Mesenchymal stem cell (in vitro differentiated cells and primary cell): ENCODE data around the gene METTL2A. TPM values are rescaled to one million over a fixed set of nuclear protein-coding genes. Genes with fewer than 3 reads are reported as not detected.
"Not testable (repeated sequence)": the region's sequence is repeated elsewhere in the genome, so short reads cannot be mapped to it uniquely, and the experiment has no call there.

Source experiments
- DNase-seq: peaks from one replicate; pipeline ENCODE4 v3.0.0-alpha.2; 2013
- H2AFZ ChIP-seq: one replicate; pipeline ENCODE4 v1.6.1; 2013; ENCODE audit warnings: low read depth, mild to moderate bottlenecking, control low read depth, inconsistent platforms, low read length, moderate library complexity
- H2AK5ac ChIP-seq: 2 replicates; pipeline ENCODE4 v1.6.1; 2013; ENCODE audit warnings: low read length, moderate library complexity, mild to moderate bottlenecking, inconsistent platforms; ENCODE audit not compliant: severe bottlenecking
- H2BK120ac ChIP-seq: one replicate; pipeline ENCODE4 v1.6.1; 2013; ENCODE audit warnings: low read depth, mild to moderate bottlenecking, inconsistent platforms, low read length, moderate library complexity
- H2BK12ac ChIP-seq, 2 experiments: one replicate each; pipeline ENCODE4 v1.6.1; 2013; ENCODE audit warnings: inconsistent platforms in 2 of 2, low read length in 2 of 2, mild to moderate bottlenecking in 2 of 2, moderate library complexity in 2 of 2, control low read depth in 1 of 2
- H2BK15ac ChIP-seq: one replicate; pipeline ENCODE4 v1.6.1; 2013; ENCODE audit warnings: mild to moderate bottlenecking, low read depth, inconsistent platforms; ENCODE audit not compliant: poor library complexity, severe bottlenecking
- H2BK5ac ChIP-seq: 2 replicates; pipeline ENCODE4 v1.6.1; 2013; ENCODE audit warnings: low read depth, mild to moderate bottlenecking, low read length, control low read depth, inconsistent platforms; ENCODE audit not compliant: poor library complexity, severe bottlenecking
- H3K14ac ChIP-seq, 2 experiments: one replicate each; pipeline ENCODE4 v1.6.1; 2013; ENCODE audit warnings: inconsistent platforms in 2 of 2, low read length in 2 of 2, control low read depth in 1 of 2, mild to moderate bottlenecking in 1 of 2, moderate library complexity in 1 of 2
- H3K18ac ChIP-seq, 2 experiments: one replicate each; pipeline ENCODE4 v1.6.1; 2013; ENCODE audit warnings: inconsistent platforms in 2 of 2, low read length in 2 of 2, control low read depth in 1 of 2, low read depth in 1 of 2, mild to moderate bottlenecking in 1 of 2
- H3K23ac ChIP-seq, 2 experiments: one replicate each; pipeline ENCODE4 v1.6.1; 2013; ENCODE audit warnings: inconsistent platforms in 2 of 2, low read length in 2 of 2, mild to moderate bottlenecking in 2 of 2, moderate library complexity in 2 of 2, control low read depth in 1 of 2
- H3K27ac ChIP-seq: 2 replicates; pipeline ENCODE4 v1.5.1; 2013; ENCODE audit warnings: mild to moderate bottlenecking, moderate library complexity, low read length, control low read depth, inconsistent platforms; ENCODE audit not compliant: poor library complexity, severe bottlenecking
- H3K27me3 ChIP-seq, 2 experiments: 2 replicates each; pipeline versions ENCODE4 v1.6.1 to v1.7.0; 2013; ENCODE audit warnings: low read length in 2 of 2, mild to moderate bottlenecking in 2 of 2, moderate library complexity in 2 of 2, control low read depth in 1 of 2, inconsistent platforms in 1 of 2; ENCODE audit not compliant: control insufficient read depth in 1 of 2, insufficient read depth in 1 of 2
- H3K36me3 ChIP-seq, 2 experiments: 2 replicates each; pipeline versions ENCODE4 v1.6.1 to v1.7.0; 2013; ENCODE audit warnings: low read length in 2 of 2, control low read depth in 1 of 2, inconsistent platforms in 1 of 2, low read depth in 1 of 2, mild to moderate bottlenecking in 1 of 2; ENCODE audit not compliant: insufficient read depth in 2 of 2, control insufficient read depth in 1 of 2
- H3K4ac ChIP-seq, 2 experiments: one replicate each; pipeline ENCODE4 v1.6.1; 2013; ENCODE audit warnings: inconsistent platforms in 2 of 2, low read length in 2 of 2, mild to moderate bottlenecking in 2 of 2, moderate library complexity in 2 of 2, control low read depth in 1 of 2, low read depth in 1 of 2
- H3K4me1 ChIP-seq: 2 replicates; pipeline ENCODE4 v1.6.1; 2013; ENCODE audit warnings: low read depth, low read length, control low read depth; ENCODE audit not compliant: control insufficient read depth, insufficient read depth
- H3K4me2 ChIP-seq: 2 replicates; pipeline ENCODE4 v1.6.1; 2013; ENCODE audit warnings: low read length, mild to moderate bottlenecking, inconsistent platforms; ENCODE audit not compliant: poor library complexity, severe bottlenecking
- H3K4me3 ChIP-seq, 2 experiments: 2 replicates each; pipeline versions ENCODE4 v1.5.1 to v1.7.0; 2013; ENCODE audit warnings: low read length in 2 of 2, mild to moderate bottlenecking in 2 of 2, control low read depth in 1 of 2, low read depth in 1 of 2; ENCODE audit not compliant: insufficient read depth in 1 of 2
- H3K79me1 ChIP-seq: replicated peaks from 2 replicates; pipeline ENCODE4 v1.6.1; 2013; ENCODE audit warnings: mild to moderate bottlenecking, control low read depth, low read length, inconsistent platforms; ENCODE audit not compliant: poor library complexity, severe bottlenecking
- H3K9ac ChIP-seq: 2 replicates; pipeline ENCODE4 v1.7.0; 2013; ENCODE audit warnings: mild to moderate bottlenecking, low read length, moderate library complexity
- H3K9me3 ChIP-seq: 2 replicates; pipeline ENCODE4 v1.7.0; 2013; ENCODE audit warnings: mild to moderate bottlenecking, low read length; ENCODE audit not compliant: control insufficient read depth
- H4K8ac ChIP-seq: one replicate; pipeline ENCODE4 v1.6.1; 2013; ENCODE audit warnings: inconsistent platforms, mild to moderate bottlenecking, low read length, moderate library complexity
- H4K91ac ChIP-seq: one replicate; pipeline ENCODE4 v1.6.1; 2013; ENCODE audit warnings: mild to moderate bottlenecking, low read length, inconsistent platforms
- WGBS: methylation state at CpG from one replicate; pipeline ENCODE4 v1.1.7; 2013; ENCODE audit warnings: mixed read lengths; 5-methylcytosine and 5-hydroxymethylcytosine counted together
- polyA plus RNA-seq, 2 experiments: library from polyadenylated mRNA; stranded (reverse); fragments of 200-250 nt; gene quantifications; one replicate each; pipeline ENCODE4 v1.2.3, GENCODE V29; 2013

Gene METTL2A
- 12.4 TPM for polyA plus RNA-seq (2013, experiment 1 of 2)
- 13.1 TPM for polyA plus RNA-seq (2013, experiment 2 of 2)

GRCh38 chr17:62423647-62424461 is at the start of gene METTL2A:
Gene METTL2A, plus strand, starts transcription at chr17:62423897. Its CDS starts 6 bp downstream, at chr17:62423903.
- not testable (repeated sequence) for H3K79me1 ChIP-seq, H3K4me1 ChIP-seq, H3K23ac ChIP-seq, H2BK5ac ChIP-seq, H2BK15ac ChIP-seq, H2BK12ac ChIP-seq, H4K91ac ChIP-seq, H2AK5ac ChIP-seq, H3K9me3 ChIP-seq, H2BK120ac ChIP-seq, H3K27me3 ChIP-seq
- H2AFZ ChIP-seq: peak within 1 kb of the TSS; percentile 54
- peak; percentile 87 for DNase-seq
- H3K14ac ChIP-seq: peak within 1 kb of the TSS in 1 of 2 experiments; percentile 12
- under 1% methylated on average over 58 of the region's 58 CpGs for WGBS
- H3K36me3 ChIP-seq: peaks cover 3 to 16% of the 10 kb centered on the region in 2 experiments
- H3K4ac ChIP-seq: peak within 1 kb of the TSS in 1 of 2 experiments; percentile 32
- peak within 1 kb of the TSS; percentile 81 to 90 for H3K4me3 ChIP-seq
- H3K18ac ChIP-seq: peak within 1 kb of the TSS; percentile 16 to 33
- H3K27ac ChIP-seq: peak within 1 kb of the TSS; percentile 57
- peak within 1 kb of the TSS; percentile 86 for H3K9ac ChIP-seq
- H3K4me2 ChIP-seq: peak within 1 kb of the TSS; percentile 86
- H4K8ac ChIP-seq: peak within 1 kb of the TSS; percentile 90

GRCh38 chr17:62380253-62380652 is 43.4 kb upstream of the METTL2A start, which contains the start of gene EFCAB3:
Gene EFCAB3, plus strand, starts transcription at chr17:62380553. Its CDS starts 2,427 bp downstream, at chr17:62382980.
- H2BK120ac ChIP-seq: no peak within 1 kb of the TSS
- DNase-seq: no peak
- peaks cover 14 to 30% of the 10 kb centered on the region in 2 experiments for H3K27me3 ChIP-seq
- H2BK15ac ChIP-seq: no peak within 1 kb of the TSS
- H4K91ac ChIP-seq: no peak within 1 kb of the TSS
- no peaks in the 10 kb centered on the region for H3K9me3 ChIP-seq
- no peak within 1 kb of the TSS for H2AK5ac ChIP-seq
- H4K8ac ChIP-seq: no peak within 1 kb of the TSS
- H3K9ac ChIP-seq: no peak within 1 kb of the TSS
- no peaks in the 10 kb centered on the region for H3K79me1 ChIP-seq
- no peak within 1 kb of the TSS for H3K18ac ChIP-seq
- H3K14ac ChIP-seq: no peak within 1 kb of the TSS
- no peak within 1 kb of the TSS for H3K23ac ChIP-seq
- H2AFZ ChIP-seq: no peak within 1 kb of the TSS
- H3K27ac ChIP-seq: no peak within 1 kb of the TSS
- H3K36me3 ChIP-seq: no peaks in the 10 kb centered on the region
- no peak within 1 kb of the TSS for H2BK5ac ChIP-seq
- H3K4ac ChIP-seq: no peak within 1 kb of the TSS
- no peaks in the 10 kb centered on the region for H3K4me1 ChIP-seq
- 79% methylated on average over 2 of the region's 3 CpGs for WGBS
- no peak within 1 kb of the TSS for H3K4me3 ChIP-seq
- H3K4me2 ChIP-seq: no peak within 1 kb of the TSS
- no peak within 1 kb of the TSS for H2BK12ac ChIP-seq

GRCh38 chr17:62381561-62381960 is 42.1 kb upstream of the METTL2A start:
- Histone ChIP-seq H3K4me1 (no peaks in the 10 kb centered on the region), H3K14ac (no peak overlapping the region), H2AK5ac (no peak overlapping the region), H3K9ac (no peak overlapping the region), H3K23ac (no peak overlapping the region), H2BK12ac (no peak overlapping the region), H3K27ac (no peak overlapping the region), H2BK15ac (no peak overlapping the region), H3K79me1 (no peaks in the 10 kb centered on the region), H4K8ac (no peak overlapping the region), H4K91ac (no peak overlapping the region), H2BK5ac (no peak overlapping the region), H3K4ac (no peak overlapping the region), H2AFZ (no peak overlapping the region), H3K9me3 (no peaks in the 10 kb centered on the region), H3K27me3 (peaks cover 14 to 25% of the 10 kb centered on the region in 2 experiments), H3K4me3 (no peak overlapping the region), H3K4me2 (no peak overlapping the region), H3K18ac (no peak overlapping the region), H2BK120ac (no peak overlapping the region), H3K36me3 (no peaks in the 10 kb centered on the region)
- DNase-seq: no peak
- WGBS: 89% methylated on average over 18 of the region's 18 CpGs

DNA sequence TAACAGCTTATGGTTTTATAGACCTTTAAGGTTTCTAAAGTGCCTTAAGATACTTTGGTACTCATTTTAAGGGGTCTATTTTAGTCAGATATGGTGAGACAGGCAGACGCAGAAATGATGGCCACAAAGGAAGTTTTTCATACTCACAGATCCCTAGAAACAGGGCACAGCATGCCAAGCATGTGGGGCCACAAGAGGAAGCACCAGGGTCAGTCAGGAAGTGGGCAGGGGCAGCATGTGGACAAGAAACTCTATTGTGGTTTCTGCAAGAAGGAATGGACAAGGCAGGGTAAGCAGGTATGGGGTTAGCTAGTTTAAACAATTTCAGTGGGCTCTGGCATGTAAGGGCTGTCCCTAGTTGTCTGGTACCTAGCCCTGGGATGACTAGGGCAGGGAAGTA is 34.8 kb upstream of the METTL2A start:
- H3K79me1 ChIP-seq: no peaks in the 10 kb centered on the region
- H3K4me1 ChIP-seq: no peaks in the 10 kb centered on the region
- no peak overlapping the region for H2BK12ac ChIP-seq
- no peak overlapping the region for H2BK5ac ChIP-seq
- no peaks in the 10 kb centered on the region for H3K9me3 ChIP-seq
- H3K4ac ChIP-seq: no peak overlapping the region
- no peak overlapping the region for H3K18ac ChIP-seq
- H3K27me3 ChIP-seq: peaks cover 21 to 38% of the 10 kb centered on the region in 2 experiments
- WGBS: 89% methylated on average over 1 of the region's 1 CpG
- H3K4me2 ChIP-seq: no peak overlapping the region
- H3K14ac ChIP-seq: no peak overlapping the region
- H3K36me3 ChIP-seq: no peaks in the 10 kb centered on the region
- H2AFZ ChIP-seq: no peak overlapping the region
- no peak overlapping the region for H4K8ac ChIP-seq
- DNase-seq: no peak
- no peak overlapping the region for H3K23ac ChIP-seq
- H2BK120ac ChIP-seq: no peak overlapping the region
- no peak overlapping the region for H3K9ac ChIP-seq
- H2BK15ac ChIP-seq: no peak overlapping the region
- H4K91ac ChIP-seq: no peak overlapping the region
- no peak overlapping the region for H3K27ac ChIP-seq
- H2AK5ac ChIP-seq: no peak overlapping the region
- no peak overlapping the region for H3K4me3 ChIP-seq
